ENCODE results near the gene RNF220.

DNA sequence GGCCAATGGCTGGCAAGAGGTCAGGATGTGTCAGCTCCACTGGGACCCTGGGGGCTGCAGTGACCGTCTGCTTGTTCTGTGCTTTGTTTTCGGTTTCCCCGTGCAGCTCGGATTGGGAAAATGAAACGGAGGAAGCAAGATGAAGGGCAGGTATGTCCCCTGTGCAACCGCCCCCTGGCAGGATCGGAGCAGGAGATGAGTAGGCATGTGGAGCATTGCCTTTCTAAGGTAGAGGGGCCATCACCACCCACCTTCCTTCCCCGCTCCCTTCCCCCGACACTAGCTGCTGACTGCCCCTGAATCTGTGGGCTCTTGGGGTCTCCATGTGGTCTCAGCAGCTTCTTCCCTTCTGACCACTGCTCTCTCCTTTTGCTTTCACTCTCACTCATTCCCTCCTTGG lies 230.4 kb downstream of the RNF220 start:
- TF ChIP-seq, protein P1, sequence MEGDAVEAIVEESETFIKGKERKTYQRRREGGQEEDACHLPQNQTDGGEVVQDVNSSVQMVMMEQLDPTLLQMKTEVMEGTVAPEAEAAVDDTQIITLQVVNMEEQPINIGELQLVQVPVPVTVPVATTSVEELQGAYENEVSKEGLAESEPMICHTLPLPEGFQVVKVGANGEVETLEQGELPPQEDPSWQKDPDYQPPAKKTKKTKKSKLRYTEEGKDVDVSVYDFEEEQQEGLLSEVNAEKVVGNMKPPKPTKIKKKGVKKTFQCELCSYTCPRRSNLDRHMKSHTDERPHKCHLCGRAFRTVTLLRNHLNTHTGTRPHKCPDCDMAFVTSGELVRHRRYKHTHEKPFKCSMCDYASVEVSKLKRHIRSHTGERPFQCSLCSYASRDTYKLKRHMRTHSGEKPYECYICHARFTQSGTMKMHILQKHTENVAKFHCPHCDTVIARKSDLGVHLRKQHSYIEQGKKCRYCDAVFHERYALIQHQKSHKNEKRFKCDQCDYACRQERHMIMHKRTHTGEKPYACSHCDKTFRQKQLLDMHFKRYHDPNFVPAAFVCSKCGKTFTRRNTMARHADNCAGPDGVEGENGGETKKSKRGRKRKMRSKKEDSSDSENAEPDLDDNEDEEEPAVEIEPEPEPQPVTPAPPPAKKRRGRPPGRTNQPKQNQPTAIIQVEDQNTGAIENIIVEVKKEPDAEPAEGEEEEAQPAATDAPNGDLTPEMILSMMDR (IDR thresholded peaks at IDR 0.05) = no peak
- no peak for TF ChIP-seq POLR2A (IDR thresholded peaks at IDR 0.05)
